ENCODE results near the gene ARID4A. TPM values are rescaled to one million over a fixed set of nuclear protein-coding genes. Genes with fewer than 3 reads are reported as not detected.

The ARID4A gene
- total and polyA plus RNA-seq, 9 of the 15 experiments (the other 6 are each of a cell fraction or from before 2014, with no cell fraction given) = 2.4 to 11.5 (median 8.7) TPM

GRCh38 chr14:58307597-58308316 lies 9.4 kb downstream of the ARID4A start (continued):
- TF ChIP-seq ZNF764 (CRISPR knock-in tag; IDR thresholded peaks at IDR 0.05; ENCODE audit: low read depth) (no peak), DACH1 (IDR thresholded peaks at IDR 0.05; ENCODE audit: partially characterized antibody) (no peak), KDM2B (CRISPR knock-in tag; IDR thresholded peaks at IDR 0.05) (no peak)

- H3K4me2 ChIP-seq (ENCODE audit: insufficient read depth, low read length) = no peak overlapping the region
- no peak for ATAC-seq
- ChIA-PET CTCF (ENCODE audit: low intra/inter-chr PET ratio) (no interaction called here), POLR2A (no interaction called here)
- no peak overlapping the region for H3K27ac ChIP-seq (ENCODE audit: extremely low read depth, low read depth, low read length)
- H4K20me1 ChIP-seq (replicated peaks; ENCODE audit: control insufficient read depth, insufficient read depth, low read length) = no peaks in the 10 kb centered on the region
- H3K9ac ChIP-seq (ENCODE audit: insufficient read depth in 1 of 2, low read depth in 2 of 2, low read length in 2 of 2) = no peak overlapping the region
- H3K27me3 ChIP-seq (ENCODE audit: control insufficient read depth in 2 of 2, insufficient read depth in 2 of 2, low read length in 2 of 2) = no peaks in the 10 kb centered on the region
- no peak for FAIRE-seq
- intact Hi-C loops (cut with micrococcal nuclease) (no loop called here), in situ Hi-C loops (cut with MboI) (no loop called here)
- 68% methylated on average over 2 of the region's 2 CpGs for WGBS (ENCODE audit: insufficient coverage, low coverage, missing lambda C conversion rate)
- TF ChIP-seq THRB (CRISPR knock-in tag; conservative IDR thresholded peaks at IDR 0.05) = no peak
- no peak for TF ChIP-seq KLF1 (tag; IDR thresholded peaks at IDR 0.05)
- TF ChIP-seq HES1 (IDR thresholded peaks at IDR 0.05; ENCODE audit: low read depth) = no peak
- TF ChIP-seq RBM17 (IDR thresholded peaks at IDR 0.05; ENCODE audit: borderline replicate concordance, low read depth, low read length) = no peak
- no peak for TF ChIP-seq STAT6 (CRISPR knock-in tag; IDR thresholded peaks at IDR 0.05)
- no peak for TF ChIP-seq ZBTB7A (IDR thresholded peaks at IDR 0.05; ENCODE audit: borderline replicate concordance, control insufficient read depth, low read depth, low read length)
- TF ChIP-seq RUNX1 (IDR thresholded peaks at IDR 0.05; ENCODE audit: low read depth) = no peak
- TF ChIP-seq KAT8 (IDR thresholded peaks at IDR 0.05; ENCODE audit: low read depth) = no peak
- TF ChIP-seq KDM2B (CRISPR knock-in tag; IDR thresholded peaks at IDR 0.05) = no peak
- no peaks in the 10 kb centered on the region for H3K4me1 ChIP-seq (replicated peaks in 1 of 2; ENCODE audit: control insufficient read depth in 2 of 2, insufficient read depth in 2 of 2, low read length in 2 of 2)
- H3K9me3 ChIP-seq (replicated peaks; ENCODE audit: control insufficient read depth, insufficient read depth, low read depth, low read length) = no peaks in the 10 kb centered on the region
- no peaks in the 10 kb centered on the region for H3K9me1 ChIP-seq (ENCODE audit: control insufficient read depth, insufficient read depth, low read length)
- H2AFZ ChIP-seq (ENCODE audit: low read depth, low read length) = no peak overlapping the region
- peaks cover 26% of the 10 kb centered on the region; the same call in 2 of the 3 replicates for H3K36me3 ChIP-seq (ENCODE audit: control insufficient read depth, insufficient read depth, low read length)
- no TSS peak for BruUV-seq (replicated peaks)
- no peak overlapping the region for H3K4me3 ChIP-seq
- DNase-seq (ENCODE audit: extremely low read depth in 1 of 4, low spot score in 3 of 4) = no peak
- no peaks in the 10 kb centered on the region for H3K79me2 ChIP-seq (ENCODE audit: control insufficient read depth, insufficient read depth, low read length)
These were observed 10.7 kb downstream of the ARID4A start for GRCh38 chr14:58309086-58309485.
